ENCODE measurements around the gene USP31.

The USP31 gene

GRCh38 chr16:23024044-23024443 lies 125.2 kb downstream of the USP31 start:
- no peak for DNase-seq (ENCODE audit: low read depth, low spot score)

- DNase-seq (ENCODE audit: low read depth, low spot score) = no peak
Observed at GRCh38 chr16:23020084-23020483, 129.2 kb downstream of the USP31 start.

GRCh38 chr16:23016368-23016767 lies 132.9 kb downstream of the USP31 start:
- no peak for DNase-seq (ENCODE audit: low read depth, low spot score)

GRCh38 chr16:23015580-23015979 lies 133.7 kb downstream of the USP31 start:
- no peak for DNase-seq (ENCODE audit: low read depth, low spot score)

- DNase-seq (ENCODE audit: low read depth, low spot score) = no peak
Observed at GRCh38 chr16:23014592-23014991, 134.7 kb downstream of the USP31 start.

Data from ELF-1 (cell line).